ENCODE results near the gene DCTN5.

DCTN5 gene

DNA sequence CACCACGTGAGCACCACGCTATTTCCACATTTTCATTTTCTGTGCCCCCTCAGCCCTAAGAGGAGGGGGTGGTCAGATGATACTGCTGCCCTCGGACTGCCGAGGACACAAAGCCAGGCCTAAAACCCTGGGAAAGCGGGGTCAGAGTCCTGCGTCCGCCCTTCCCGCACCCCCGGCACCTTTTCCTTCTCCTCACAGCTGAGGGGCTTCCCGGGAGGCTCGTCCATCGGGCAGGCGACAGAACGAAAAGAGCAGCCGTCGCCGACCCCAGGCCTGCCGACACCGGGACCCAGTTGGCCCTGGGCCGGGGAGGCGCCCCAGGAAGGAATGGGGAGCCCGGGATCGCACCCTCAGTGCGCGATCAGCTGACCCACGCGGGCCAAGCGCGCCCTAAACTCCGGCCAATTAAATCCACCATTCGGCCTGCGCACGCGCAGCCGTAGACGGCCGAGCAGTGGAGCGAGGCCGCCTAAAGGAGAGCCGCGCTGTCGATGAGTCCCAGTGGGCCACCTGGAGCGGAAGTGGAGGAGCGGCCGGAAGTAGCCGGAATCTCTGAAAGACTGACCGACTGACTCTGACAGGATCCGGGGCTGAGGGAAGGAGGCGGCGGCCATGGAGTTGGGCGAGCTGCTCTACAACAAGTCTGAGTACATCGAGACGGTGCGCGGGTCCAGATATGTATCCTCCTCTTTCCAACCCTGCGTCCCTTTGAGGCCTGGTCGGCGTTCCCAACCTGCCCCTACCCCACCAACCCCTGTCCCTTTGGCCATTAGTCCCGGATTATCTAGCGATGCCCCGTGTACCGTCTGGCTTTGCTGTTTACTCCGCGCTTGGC, at the start of gene DCTN5, which contains the start of gene PALB2:
Gene DCTN5, plus strand, starts transcription at position 536 of the 835 bp plus-strand sequence. Its CDS starts 77 bp downstream, at position 613.
Gene PALB2, minus strand, starts transcription at position 380 of the 835 bp plus-strand sequence. Its CDS starts 153 bp downstream, at position 227.
- H3K4me3 ChIP-seq (ENCODE audit: insufficient read depth, low read length, poor library complexity, severe bottlenecking) = peak within 1 kb of the TSS; percentile 100
- H3K9me2 ChIP-seq (replicated peaks; ENCODE audit: insufficient read depth, low read length) = no peaks in the 10 kb centered on the region
- H3F3A ChIP-seq (ENCODE audit: insufficient read depth) = peaks cover 9% of the 10 kb centered on the region; the same call in 1 of the 2 replicates
- TF ChIP-seq, protein P1, sequence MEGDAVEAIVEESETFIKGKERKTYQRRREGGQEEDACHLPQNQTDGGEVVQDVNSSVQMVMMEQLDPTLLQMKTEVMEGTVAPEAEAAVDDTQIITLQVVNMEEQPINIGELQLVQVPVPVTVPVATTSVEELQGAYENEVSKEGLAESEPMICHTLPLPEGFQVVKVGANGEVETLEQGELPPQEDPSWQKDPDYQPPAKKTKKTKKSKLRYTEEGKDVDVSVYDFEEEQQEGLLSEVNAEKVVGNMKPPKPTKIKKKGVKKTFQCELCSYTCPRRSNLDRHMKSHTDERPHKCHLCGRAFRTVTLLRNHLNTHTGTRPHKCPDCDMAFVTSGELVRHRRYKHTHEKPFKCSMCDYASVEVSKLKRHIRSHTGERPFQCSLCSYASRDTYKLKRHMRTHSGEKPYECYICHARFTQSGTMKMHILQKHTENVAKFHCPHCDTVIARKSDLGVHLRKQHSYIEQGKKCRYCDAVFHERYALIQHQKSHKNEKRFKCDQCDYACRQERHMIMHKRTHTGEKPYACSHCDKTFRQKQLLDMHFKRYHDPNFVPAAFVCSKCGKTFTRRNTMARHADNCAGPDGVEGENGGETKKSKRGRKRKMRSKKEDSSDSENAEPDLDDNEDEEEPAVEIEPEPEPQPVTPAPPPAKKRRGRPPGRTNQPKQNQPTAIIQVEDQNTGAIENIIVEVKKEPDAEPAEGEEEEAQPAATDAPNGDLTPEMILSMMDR (IDR thresholded peaks at IDR 0.05; ENCODE audit: insufficient read depth, low read length, poor library complexity, severe bottlenecking) = no peak
- TF ChIP-seq EZH2phosphoT487 (conservative IDR thresholded peaks at IDR 0.05; ENCODE audit: low read length) = no peak
- H3K79me2 ChIP-seq (ENCODE audit: insufficient read depth, low read length) = peaks cover 66% of the 10 kb centered on the region
- no peaks in the 10 kb centered on the region for H3K27me3 ChIP-seq (ENCODE audit: low read length)
- peak within 1 kb of the TSS; percentile 88 for H3K4me2 ChIP-seq (ENCODE audit: low read depth, low read length, poor library complexity, severe bottlenecking)
- no peaks in the 10 kb centered on the region for H4K20me1 ChIP-seq (ENCODE audit: low read depth, low read length)
- no peaks in the 10 kb centered on the region for H3K9me3 ChIP-seq (ENCODE audit: insufficient read depth, low read length)
- H3K9ac ChIP-seq (ENCODE audit: low read length) = peak within 1 kb of the TSS; percentile 99
- H3K27ac ChIP-seq (ENCODE audit: low read depth, low read length) = peak within 1 kb of the TSS; percentile 83
- peak within 1 kb of the TSS; percentile 74 for H2AFZ ChIP-seq (ENCODE audit: low read depth, low read length, severe bottlenecking)
- H3K36me3 ChIP-seq (ENCODE audit: low read length) = peaks cover 11% of the 10 kb centered on the region; the same call in 1 of the 2 replicates

DNA sequence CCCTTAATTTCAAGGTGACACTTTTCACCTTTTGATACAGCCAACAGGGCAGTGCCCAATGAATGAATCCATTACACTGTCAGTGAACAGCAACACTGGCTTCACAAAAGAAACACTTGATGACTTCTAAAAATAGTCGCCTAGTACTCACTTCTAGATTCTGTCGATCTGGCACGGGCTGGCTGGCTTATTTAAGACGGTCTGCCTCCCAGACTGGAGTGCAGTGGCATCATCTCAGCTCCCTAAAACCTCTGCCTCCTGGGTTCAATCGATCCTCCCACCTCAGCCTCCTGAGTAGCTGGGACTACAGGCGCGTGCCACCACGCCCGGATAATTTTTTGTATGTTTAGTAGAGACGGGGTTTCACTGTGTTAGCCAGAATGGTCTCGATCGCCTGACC, 47.1 kb upstream of the DCTN5 start:
- TF ChIP-seq EZH2phosphoT487 (conservative IDR thresholded peaks at IDR 0.05; ENCODE audit: low read length) = no peak
- TF ChIP-seq, protein P1 (IDR thresholded peaks at IDR 0.05; ENCODE audit: insufficient read depth, low read length, poor library complexity, severe bottlenecking) = no peak

DNA sequence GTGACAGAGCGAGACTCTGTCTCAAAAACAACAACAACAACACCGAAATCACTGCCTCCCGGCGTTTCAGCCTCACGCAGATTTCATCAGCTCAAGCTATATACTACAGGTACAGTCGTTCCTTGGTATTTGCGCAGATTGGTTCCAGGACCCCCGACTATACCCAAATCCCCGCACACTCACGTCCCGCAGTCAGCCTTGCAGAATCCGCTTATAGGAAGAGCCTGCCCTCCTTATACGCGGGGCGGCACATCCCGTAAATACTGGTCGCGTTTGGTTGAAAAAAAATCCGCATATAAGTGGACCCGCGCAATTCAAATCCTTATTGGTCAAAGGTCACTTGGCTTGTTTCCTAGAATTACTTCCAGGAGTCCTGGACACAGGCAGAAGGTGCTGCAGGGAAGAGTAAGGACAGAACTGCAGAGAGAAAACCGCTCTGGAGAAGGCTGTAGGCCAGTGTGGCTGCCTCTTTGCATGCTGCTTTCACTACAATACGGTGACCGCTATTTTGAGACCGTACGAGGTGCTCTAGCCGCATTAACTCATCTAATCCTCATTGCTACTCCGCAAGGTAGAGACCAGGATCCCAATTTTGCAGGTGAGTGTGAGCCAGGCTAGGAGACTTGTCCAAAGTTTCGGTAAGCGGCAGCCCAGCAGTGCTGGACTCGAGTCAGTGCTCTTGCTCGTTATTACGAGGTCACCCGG, 45.9 kb upstream of the DCTN5 start:
- Histone ChIP-seq H3K36me3 (ENCODE audit: low read length) (no peaks in the 10 kb centered on the region), H4K20me1 (ENCODE audit: low read depth, low read length) (no peaks in the 10 kb centered on the region; the same call in 1 of the 2 replicates)

More for the DNA sequence above, 47.1 kb upstream of the DCTN5 start:
- H3K27me3 ChIP-seq (ENCODE audit: low read length) = no peaks in the 10 kb centered on the region
- peaks cover 12% of the 10 kb centered on the region for H3F3A ChIP-seq (ENCODE audit: insufficient read depth)
- no peak overlapping the region for H3K27ac ChIP-seq (ENCODE audit: low read depth, low read length)
- no peak overlapping the region for H3K4me2 ChIP-seq (ENCODE audit: low read depth, low read length, poor library complexity, severe bottlenecking)
- H3K4me3 ChIP-seq (ENCODE audit: insufficient read depth, low read length, poor library complexity, severe bottlenecking) = no peak overlapping the region
- H4K20me1 ChIP-seq (ENCODE audit: low read depth, low read length) = no peaks in the 10 kb centered on the region; the same call in 1 of the 2 replicates
- H3K36me3 ChIP-seq (ENCODE audit: low read length) = no peaks in the 10 kb centered on the region
- no peaks in the 10 kb centered on the region for H3K9me3 ChIP-seq (ENCODE audit: insufficient read depth, low read length)
- no peaks in the 10 kb centered on the region for H3K9me2 ChIP-seq (replicated peaks; ENCODE audit: insufficient read depth, low read length)
- H3K9ac ChIP-seq (ENCODE audit: low read length) = no peak overlapping the region
- peaks cover 65% of the 10 kb centered on the region for H3K79me2 ChIP-seq (ENCODE audit: insufficient read depth, low read length)
- H2AFZ ChIP-seq (ENCODE audit: low read depth, low read length, severe bottlenecking) = no peak overlapping the region

More for the DNA sequence above, 45.9 kb upstream of the DCTN5 start:
- Histone ChIP-seq H3K9me3 (ENCODE audit: insufficient read depth, low read length) (no peaks in the 10 kb centered on the region), H3K79me2 (ENCODE audit: insufficient read depth, low read length) (peaks cover 54% of the 10 kb centered on the region), H3K27me3 (ENCODE audit: low read length) (no peaks in the 10 kb centered on the region), H3K4me2 (ENCODE audit: low read depth, low read length, poor library complexity, severe bottlenecking) (peak overlapping the region; percentile 82), H3K4me3 (ENCODE audit: insufficient read depth, low read length, poor library complexity, severe bottlenecking) (peak overlapping the region; percentile 68), H2AFZ (ENCODE audit: low read depth, low read length, severe bottlenecking) (peak overlapping the region; percentile 95), H3F3A (ENCODE audit: insufficient read depth) (peaks cover 12% of the 10 kb centered on the region), H3K9ac (ENCODE audit: low read length) (peak overlapping the region; percentile 91), H3K9me2 (replicated peaks; ENCODE audit: insufficient read depth, low read length) (no peaks in the 10 kb centered on the region), H3K27ac (ENCODE audit: low read depth, low read length) (no peak overlapping the region)
- no peak for TF ChIP-seq EZH2phosphoT487 (conservative IDR thresholded peaks at IDR 0.05; ENCODE audit: low read length)
- TF ChIP-seq, protein P1 (IDR thresholded peaks at IDR 0.05; ENCODE audit: insufficient read depth, low read length, poor library complexity, severe bottlenecking) = no peak
